Non-pigmented ciliary epithelial cell (primary cell): Measurements from ENCODE around the gene TREH.

ENCODE experiments used
- DNase-seq: peaks from one replicate; pipeline ENCODE4 v3.0.0-alpha.2; 2010; ENCODE audit warnings: low read depth

TREH gene

DNA sequence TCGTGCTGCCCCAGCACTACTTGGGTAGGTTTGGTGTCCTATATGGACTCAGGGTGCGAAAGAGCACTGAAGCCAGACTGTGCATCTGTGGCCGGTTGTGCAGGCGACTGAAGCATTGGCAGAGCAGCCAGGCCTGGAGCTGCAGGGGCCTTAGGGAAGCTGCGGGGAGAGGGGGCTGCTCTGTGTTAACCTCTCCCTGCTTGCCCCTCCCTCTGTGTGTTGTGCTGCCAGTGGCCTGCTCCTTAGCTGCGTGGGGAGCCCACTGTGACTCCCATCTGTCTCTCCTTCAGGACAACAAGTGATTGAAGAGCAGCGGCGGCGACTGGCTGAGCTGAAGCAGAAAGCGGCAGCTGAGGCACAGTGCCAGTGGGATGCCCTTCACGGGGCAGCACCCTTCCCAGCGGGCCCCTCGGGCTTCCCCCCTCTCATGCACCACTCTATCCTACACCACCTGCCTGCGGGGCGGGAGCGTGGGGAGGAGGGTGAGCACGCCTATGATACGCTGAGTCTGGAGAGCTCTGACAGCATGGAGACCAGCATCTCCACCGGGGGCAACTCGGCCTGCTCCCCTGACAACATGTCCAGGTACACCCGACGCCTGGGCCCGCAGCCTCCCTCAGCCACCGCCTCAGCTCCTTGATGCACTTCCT is 34.3 kb downstream of the TREH start:
- DNase-seq, result no peak

GRCh38 chr11:118644496-118644895 is 35.0 kb downstream of the TREH start:
- DNase-seq, result no peak

GRCh38 chr11:118643995-118644345 is 35.5 kb downstream of the TREH start:
- DNase-seq, result no peak

DNA sequence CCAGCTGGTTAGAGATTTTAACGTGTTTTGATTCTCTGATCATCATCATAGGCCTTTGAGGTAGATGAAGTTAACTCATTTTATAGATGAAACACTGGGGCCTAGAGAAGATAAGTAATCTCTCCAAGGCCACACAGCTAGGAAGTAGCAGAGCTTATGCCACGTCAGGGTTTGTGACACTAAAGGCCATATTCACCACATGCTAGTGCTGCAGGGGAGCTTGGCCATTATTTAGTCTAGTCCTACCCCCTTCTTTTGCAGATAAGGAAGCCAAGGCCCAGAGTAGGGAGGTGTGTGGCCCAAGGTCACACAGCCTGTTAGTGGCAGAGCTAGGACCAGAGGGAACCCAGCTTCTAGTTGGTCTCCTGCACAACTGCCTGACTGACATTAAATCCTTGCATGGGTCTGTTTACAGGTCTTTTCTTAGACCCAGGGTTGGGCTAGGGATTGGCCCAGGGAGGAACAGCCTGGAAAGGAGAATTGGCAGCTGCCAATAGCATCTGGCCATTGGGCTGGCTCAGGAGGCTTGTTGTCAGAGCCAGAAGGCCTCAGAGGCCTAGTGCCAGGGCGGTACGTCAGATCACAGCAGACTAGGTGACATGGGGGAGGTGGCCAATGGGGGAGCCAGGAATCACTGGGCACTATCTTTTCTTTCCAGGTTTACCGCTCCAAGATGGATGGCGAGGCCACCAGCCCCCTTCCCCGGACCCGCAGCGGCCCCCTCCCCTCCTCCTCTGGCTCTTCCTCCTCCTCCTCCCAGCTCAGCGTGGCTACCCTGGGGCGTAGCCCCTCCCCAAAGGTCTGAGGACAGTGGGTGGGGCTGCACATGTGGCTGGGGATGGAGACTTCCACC is 36.1 kb downstream of the TREH start:
- DNase-seq, result no peak

- no peak for DNase-seq
Measured at GRCh38 chr11:118641397-118642019, 37.9 kb downstream of the TREH start.

- DNase-seq, result no peak
Measured at GRCh38 chr11:118640332-118641154, 38.9 kb downstream of the TREH start.

DNA sequence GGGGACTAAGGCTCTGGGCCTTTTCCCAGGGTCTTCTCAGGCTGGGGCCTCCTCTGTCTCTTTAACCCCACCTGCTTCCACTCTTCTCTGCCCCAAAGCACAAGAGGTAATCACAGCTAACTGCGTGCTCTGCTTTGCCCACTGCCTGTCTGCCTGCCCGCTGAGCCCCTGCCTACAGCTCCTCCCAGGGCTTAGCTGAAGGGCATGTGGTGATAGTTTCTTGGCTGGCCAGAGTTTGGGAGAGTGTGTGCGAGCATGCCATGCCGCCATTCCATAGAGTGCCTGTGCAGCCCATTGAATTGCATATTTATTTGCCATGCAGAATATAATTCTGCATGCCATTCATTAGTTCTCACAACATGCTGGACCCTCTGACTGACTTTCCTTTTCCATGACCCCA is 39.6 kb downstream of the TREH start:
- DNase-seq, result no peak

DNA sequence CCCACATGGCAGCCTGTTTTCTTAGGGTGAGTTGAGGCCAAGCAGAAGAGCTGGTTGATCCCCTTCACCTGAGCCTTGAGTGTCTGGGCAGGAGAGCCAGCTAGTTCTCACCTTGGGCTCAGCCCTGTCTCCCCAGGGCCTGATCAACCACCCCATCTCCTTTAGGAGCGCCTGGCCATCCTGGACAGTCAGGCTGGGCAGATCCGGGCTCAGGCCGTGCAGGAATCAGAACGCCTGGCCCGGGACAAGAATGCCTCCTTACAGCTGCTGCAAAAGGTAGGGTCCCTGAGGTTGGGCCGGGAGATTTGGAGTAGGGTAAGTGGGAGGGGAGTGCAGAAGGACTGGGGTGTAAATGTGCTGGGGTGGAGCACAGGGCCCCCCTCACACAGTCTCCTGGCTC is 40.7 kb downstream of the TREH start:
- DNase-seq, result no peak

- no peak for DNase-seq
Measured at GRCh38 chr11:118636569-118637290, 42.7 kb downstream of the TREH start.

- DNase-seq, result no peak
Measured at GRCh38 chr11:118635642-118636041, 43.8 kb downstream of the TREH start.

GRCh38 chr11:118635237-118635591 is 44.2 kb downstream of the TREH start:
- DNase-seq, result no peak

GRCh38 chr11:118634431-118635236 is 44.8 kb downstream of the TREH start:
- DNase-seq, result no peak

GRCh38 chr11:118633979-118634378 is 45.5 kb downstream of the TREH start:
- DNase-seq, result no peak

DNA sequence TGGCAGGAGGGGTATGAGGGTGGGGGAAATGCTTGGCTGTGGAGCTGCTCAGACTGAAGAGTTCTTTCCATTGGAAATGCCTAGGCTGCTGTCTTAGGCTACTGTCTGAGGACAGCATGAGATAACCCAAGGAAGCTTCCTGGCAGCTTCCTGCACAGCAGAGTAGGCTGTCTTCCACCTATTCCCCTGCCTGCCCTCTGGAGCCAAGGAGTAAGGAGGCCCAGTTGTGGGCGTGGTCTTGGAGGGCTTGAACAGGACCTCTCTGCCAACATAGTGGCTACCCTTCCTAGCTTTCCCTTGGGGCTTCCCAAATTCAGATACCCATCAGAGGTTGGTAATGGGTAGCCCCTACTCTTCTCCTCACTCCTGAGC is 46.1 kb downstream of the TREH start:
- DNase-seq, result no peak

GRCh38 chr11:118632577-118633318 is 46.7 kb downstream of the TREH start:
- no peak for DNase-seq

- DNase-seq, result no peak
Measured at GRCh38 chr11:118631142-118631909, 48.1 kb downstream of the TREH start.

GRCh38 chr11:118629761-118630661 is 49.4 kb downstream of the TREH start:
- DNase-seq, result no peak

DNA sequence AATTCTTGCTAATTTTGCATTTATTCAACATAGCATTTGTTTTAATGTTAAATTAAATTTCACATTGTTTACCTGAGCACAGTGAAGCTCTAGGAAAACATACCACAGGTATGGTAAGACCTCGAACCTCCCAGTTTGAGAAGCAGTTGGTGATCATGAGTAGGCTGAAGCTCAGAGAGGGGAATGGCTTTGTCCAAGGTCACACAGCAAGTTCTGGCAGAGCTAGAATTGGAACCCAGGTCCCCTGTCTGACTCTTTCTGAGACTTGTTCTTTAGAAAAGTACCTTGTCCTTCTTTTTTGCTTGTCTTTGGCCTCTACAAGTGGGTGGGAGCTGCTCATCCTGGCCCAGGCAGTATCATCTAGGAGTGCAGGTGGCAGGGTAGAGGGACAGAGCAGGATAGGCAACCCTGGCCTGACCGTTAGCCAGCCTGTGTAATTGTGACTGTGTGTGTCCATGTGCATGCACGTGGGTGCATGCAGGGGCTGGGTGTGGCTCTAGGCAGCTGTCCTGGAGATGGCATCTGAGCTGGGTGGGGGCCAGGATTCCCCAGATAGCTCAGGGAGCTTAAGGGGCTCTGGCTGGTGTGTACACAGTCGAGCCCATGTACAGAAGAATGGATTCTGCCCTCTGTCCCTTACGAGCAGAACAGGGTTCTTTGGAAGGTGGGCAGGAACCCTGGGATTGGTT is 50.4 kb downstream of the TREH start:
- no peak for DNase-seq
